ENCODE measurements around the gene SEL1L. TPM values are rescaled to one million over a fixed set of nuclear protein-coding genes. Genes with fewer than 3 reads are reported as not detected.

SEL1L gene
- total RNA-seq, 2 experiments from 2014 or later: 48.9 to 51.3 TPM

GRCh38 chr14:81452341-81453133 is 81.1 kb downstream of the SEL1L start:
- Mint-ChIP-seq H3K4me1 (ENCODE audit: low read depth) (peaks cover 10% of the 10 kb centered on the region), H3K36me3 (ENCODE audit: low read depth) (no peaks in the 10 kb centered on the region), H3K4me3 (no peak overlapping the region), H3K9me3 (ENCODE audit: insufficient read depth) (no peaks in the 10 kb centered on the region), H3K27me3 (ENCODE audit: low read depth) (peaks cover 20% of the 10 kb centered on the region), H3K27ac (no peak overlapping the region)
- ATAC-seq (peak; percentile 27), DNase-seq (no peak)
- CTCF ChIA-PET: interaction anchor here (0.8 to 6.9 kb wide), 13 partner anchors 9 to 465 kb away, joined by 3 to 71 read pairs (median 4); no protein-coding TSS in a partner anchor
- POLR2A ChIA-PET: no interaction called here

- peaks cover 10% of the 10 kb centered on the region for H3K4me1 Mint-ChIP-seq (ENCODE audit: low read depth)
- DNase-seq (no peak), ATAC-seq (no peak)
- no peaks in the 10 kb centered on the region for H3K36me3 Mint-ChIP-seq (ENCODE audit: low read depth)
- H3K27me3 Mint-ChIP-seq (ENCODE audit: low read depth): peaks cover 20% of the 10 kb centered on the region
- H3K27ac Mint-ChIP-seq: no peak overlapping the region
- CTCF ChIA-PET: interaction anchor here (3.2 kb wide), 1 partner anchor 22 kb away, joined by 9 read pairs; no protein-coding TSS in a partner anchor
- H3K4me3 Mint-ChIP-seq: no peak overlapping the region
- no peaks in the 10 kb centered on the region for H3K9me3 Mint-ChIP-seq (ENCODE audit: insufficient read depth)
- POLR2A ChIA-PET: no interaction called here
These were observed 82.7 kb downstream of the SEL1L start for GRCh38 chr14:81450976-81451375.

GRCh38 chr14:81450100-81450531 is 83.5 kb downstream of the SEL1L start:
- H3K4me1 Mint-ChIP-seq (ENCODE audit: low read depth): peaks cover 10% of the 10 kb centered on the region
- no peaks in the 10 kb centered on the region for H3K9me3 Mint-ChIP-seq (ENCODE audit: insufficient read depth)
- ATAC-seq (no peak), DNase-seq (no peak)
- H3K27ac Mint-ChIP-seq: no peak overlapping the region
- CTCF ChIA-PET: interaction anchor here (0.8 kb wide), 1 partner anchor 280 kb away, joined by 3 read pairs; no protein-coding TSS in a partner anchor
- POLR2A ChIA-PET: no interaction called here
- no peak overlapping the region for H3K4me3 Mint-ChIP-seq
- no peaks in the 10 kb centered on the region for H3K36me3 Mint-ChIP-seq (ENCODE audit: low read depth)
- peaks cover 20% of the 10 kb centered on the region for H3K27me3 Mint-ChIP-seq (ENCODE audit: low read depth)

GRCh38 chr14:81449576-81449975 is 84.1 kb downstream of the SEL1L start:
- H3K4me1 Mint-ChIP-seq (ENCODE audit: low read depth): peaks cover 7% of the 10 kb centered on the region

GRCh38 chr14:81449114-81449513 is 84.5 kb downstream of the SEL1L start:
- peaks cover 20% of the 10 kb centered on the region for H3K27me3 Mint-ChIP-seq (ENCODE audit: low read depth)
- ATAC-seq (no peak), DNase-seq (no peak)
- no peaks in the 10 kb centered on the region for H3K36me3 Mint-ChIP-seq (ENCODE audit: low read depth)
- ChIA-PET POLR2A (interaction anchor here (0.6 to 0.8 kb wide), 2 partner anchors 16 to 78 kb away, joined by 3 read pairs; no protein-coding TSS in a partner anchor), CTCF (interaction anchor here (1.0 kb wide), 1 partner anchor 16 kb away, joined by 4 read pairs; no protein-coding TSS in a partner anchor)
- H3K4me1 Mint-ChIP-seq (ENCODE audit: low read depth): peaks cover 7% of the 10 kb centered on the region
- no peak overlapping the region for H3K27ac Mint-ChIP-seq
- no peaks in the 10 kb centered on the region for H3K9me3 Mint-ChIP-seq (ENCODE audit: insufficient read depth)
- no peak overlapping the region for H3K4me3 Mint-ChIP-seq

More at GRCh38 chr14:81449576-81449975, 84.1 kb downstream of the SEL1L start:
- Mint-ChIP-seq H3K27me3 (ENCODE audit: low read depth) (peaks cover 19% of the 10 kb centered on the region), H3K9me3 (ENCODE audit: insufficient read depth) (no peaks in the 10 kb centered on the region), H3K27ac (no peak overlapping the region), H3K36me3 (ENCODE audit: low read depth) (no peaks in the 10 kb centered on the region), H3K4me3 (no peak overlapping the region)
- ChIA-PET CTCF (interaction anchor here (0.8 to 1.0 kb wide), 2 partner anchors 15 to 279 kb away, joined by 3 to 4 read pairs; no protein-coding TSS in a partner anchor), POLR2A (interaction anchor here (0.6 to 0.8 kb wide), 2 partner anchors 15 to 78 kb away, joined by 3 read pairs; no protein-coding TSS in a partner anchor)
- no peak for DNase-seq
- ATAC-seq: no peak

- H3K27ac Mint-ChIP-seq: no peak overlapping the region
- CTCF ChIA-PET: no interaction called here
- ATAC-seq (no peak), DNase-seq (no peak)
- H3K27me3 Mint-ChIP-seq (ENCODE audit: low read depth): peaks cover 30% of the 10 kb centered on the region
- H3K4me1 Mint-ChIP-seq (ENCODE audit: low read depth): no peaks in the 10 kb centered on the region
- no peak overlapping the region for H3K4me3 Mint-ChIP-seq
- H3K36me3 Mint-ChIP-seq (ENCODE audit: low read depth): no peaks in the 10 kb centered on the region
- POLR2A ChIA-PET: no interaction called here
- no peaks in the 10 kb centered on the region for H3K9me3 Mint-ChIP-seq (ENCODE audit: insufficient read depth)
These were observed 86.5 kb downstream of the SEL1L start for GRCh38 chr14:81447021-81447764.

- Mint-ChIP-seq H3K27me3 (ENCODE audit: low read depth) (peaks cover 34% of the 10 kb centered on the region), H3K27ac (no peak overlapping the region), H3K9me3 (ENCODE audit: insufficient read depth) (no peaks in the 10 kb centered on the region), H3K36me3 (ENCODE audit: low read depth) (no peaks in the 10 kb centered on the region), H3K4me1 (ENCODE audit: low read depth) (no peaks in the 10 kb centered on the region), H3K4me3 (no peak overlapping the region)
- ChIA-PET POLR2A (no interaction called here), CTCF (no interaction called here)
- DNase-seq: no peak
- ATAC-seq: no peak
These were observed 87.2 kb downstream of the SEL1L start for GRCh38 chr14:81446279-81447007.

GRCh38 chr14:81441626-81442134 is 92.0 kb downstream of the SEL1L start:
- H3K27ac Mint-ChIP-seq: no peak overlapping the region
- DNase-seq (no peak), ATAC-seq (no peak)
- POLR2A ChIA-PET: no interaction called here
- no peak overlapping the region for H3K4me3 Mint-ChIP-seq
- peaks cover 54% of the 10 kb centered on the region for H3K27me3 Mint-ChIP-seq (ENCODE audit: low read depth)
- H3K4me1 Mint-ChIP-seq (ENCODE audit: low read depth): peaks cover 6% of the 10 kb centered on the region
- H3K9me3 Mint-ChIP-seq (ENCODE audit: insufficient read depth): no peaks in the 10 kb centered on the region
- CTCF ChIA-PET: no interaction called here
- H3K36me3 Mint-ChIP-seq (ENCODE audit: low read depth): no peaks in the 10 kb centered on the region

GRCh38 chr14:81440041-81440440 is 93.6 kb downstream of the SEL1L start:
- DNase-seq (no peak), ATAC-seq (no peak)
- POLR2A ChIA-PET: no interaction called here
- no peaks in the 10 kb centered on the region for H3K36me3 Mint-ChIP-seq (ENCODE audit: low read depth)
- no peak overlapping the region for H3K4me3 Mint-ChIP-seq
- peaks cover 14% of the 10 kb centered on the region for H3K4me1 Mint-ChIP-seq (ENCODE audit: low read depth)
- no peaks in the 10 kb centered on the region for H3K9me3 Mint-ChIP-seq (ENCODE audit: insufficient read depth)
- CTCF ChIA-PET: no interaction called here
- H3K27me3 Mint-ChIP-seq (ENCODE audit: low read depth): peaks cover 62% of the 10 kb centered on the region
- H3K27ac Mint-ChIP-seq: no peak overlapping the region

- CTCF ChIA-PET: no interaction called here
- Mint-ChIP-seq H3K36me3 (ENCODE audit: low read depth) (no peaks in the 10 kb centered on the region), H3K27ac (no peak overlapping the region), H3K4me3 (peak overlapping the region; percentile 63), H3K9me3 (ENCODE audit: insufficient read depth) (no peaks in the 10 kb centered on the region), H3K27me3 (ENCODE audit: low read depth) (peaks cover 73% of the 10 kb centered on the region), H3K4me1 (ENCODE audit: low read depth) (peaks cover 14% of the 10 kb centered on the region)
- no peak for DNase-seq
- ATAC-seq: no peak
- POLR2A ChIA-PET: no interaction called here
These were observed 96.4 kb downstream of the SEL1L start for GRCh38 chr14:81437244-81437643.

- peak; percentile 92 for ATAC-seq
- H3K27me3 Mint-ChIP-seq (ENCODE audit: low read depth): peaks cover 71% of the 10 kb centered on the region
- H3K9me3 Mint-ChIP-seq (ENCODE audit: insufficient read depth): no peaks in the 10 kb centered on the region
- H3K4me3 Mint-ChIP-seq: peak overlapping the region; percentile 63
- CTCF ChIA-PET: interaction anchor here (1.1 kb wide), 1 partner anchor 167 kb away, joined by 3 read pairs; no protein-coding TSS in a partner anchor
- no peak overlapping the region for H3K27ac Mint-ChIP-seq
- no peaks in the 10 kb centered on the region for H3K36me3 Mint-ChIP-seq (ENCODE audit: low read depth)
- H3K4me1 Mint-ChIP-seq (ENCODE audit: low read depth): peaks cover 14% of the 10 kb centered on the region
- POLR2A ChIA-PET: interaction anchor here (0.6 kb wide), 1 partner anchor 57 kb away, joined by 3 read pairs; no protein-coding TSS in a partner anchor
- peak; percentile 38 for DNase-seq
These were observed 97.1 kb downstream of the SEL1L start for GRCh38 chr14:81436296-81437138.
